GM19324 (cell line): ENCODE data around the gene PITPNB.

Source experiments
- ATAC-seq: cut with Tn5 transposase; IDR thresholded peaks from one replicate; pipeline ENCODE4 v1.9.1; 2021; ENCODE audit warnings: mild to moderate bottlenecking, moderate library complexity; ENCODE audit not compliant: unreplicated experiment, low FRiP score

The PITPNB gene

DNA sequence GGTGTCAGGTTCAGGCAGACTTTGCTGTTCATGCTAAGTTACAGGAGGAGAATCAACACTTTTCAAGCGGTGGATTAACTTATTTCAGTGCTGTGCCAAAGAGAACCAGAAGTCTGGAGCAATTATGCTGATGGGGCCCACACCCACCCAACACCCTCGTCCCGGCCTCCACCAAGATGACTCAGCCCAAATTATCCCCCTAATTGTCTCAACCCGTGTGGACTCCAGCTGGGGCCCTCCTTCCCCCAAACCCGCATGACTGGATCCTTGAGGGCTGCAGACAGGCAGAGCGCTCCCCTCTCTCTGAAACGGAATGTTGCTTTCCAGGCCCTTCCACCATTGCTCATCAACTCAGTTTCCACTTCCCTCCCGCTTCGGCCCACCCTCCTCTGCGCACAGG, 82.9 kb downstream of the PITPNB start:
- no peak for ATAC-seq

DNA sequence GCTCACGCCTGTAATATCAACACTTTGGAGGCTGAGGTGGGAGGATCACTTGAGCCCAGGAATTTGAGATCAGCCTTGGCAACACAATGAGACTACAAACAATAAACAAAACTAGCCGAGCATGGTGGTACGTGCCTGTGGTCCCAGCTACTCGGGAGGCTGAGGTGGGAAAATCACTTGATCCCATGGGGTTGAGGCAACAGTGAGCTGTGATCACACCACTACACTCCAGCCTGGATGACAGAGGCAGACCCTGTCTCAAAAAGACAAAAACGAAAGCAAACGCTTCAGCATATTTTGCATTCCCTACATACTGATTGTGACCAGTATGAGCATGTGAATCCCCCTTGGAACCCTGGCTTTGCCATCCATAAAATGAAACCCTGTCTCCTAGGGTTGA, 83.6 kb downstream of the PITPNB start:
- ATAC-seq, result no peak

GRCh38 chr22:27834364-27835185, 84.5 kb downstream of the PITPNB start:
- ATAC-seq, result no peak

DNA sequence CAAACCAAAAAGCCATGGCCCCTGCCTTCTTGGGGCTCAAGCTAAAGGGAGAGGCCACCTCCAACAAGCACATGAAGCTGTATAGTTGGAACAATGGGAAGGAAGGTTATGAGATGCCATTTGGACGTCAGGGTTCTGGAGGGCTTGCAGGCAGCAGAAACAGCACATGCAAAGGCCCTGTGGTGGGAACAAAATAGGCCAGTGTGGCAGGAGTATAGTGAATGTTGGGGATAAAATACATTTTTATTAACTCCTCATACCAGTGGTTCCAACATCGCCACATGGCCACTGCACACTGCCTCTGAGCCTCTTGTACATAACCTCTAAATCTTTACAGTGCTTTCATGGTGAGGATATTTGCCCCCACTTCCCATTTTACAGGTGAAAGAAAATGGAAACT, 85.3 kb downstream of the PITPNB start:
- no peak for ATAC-seq

DNA sequence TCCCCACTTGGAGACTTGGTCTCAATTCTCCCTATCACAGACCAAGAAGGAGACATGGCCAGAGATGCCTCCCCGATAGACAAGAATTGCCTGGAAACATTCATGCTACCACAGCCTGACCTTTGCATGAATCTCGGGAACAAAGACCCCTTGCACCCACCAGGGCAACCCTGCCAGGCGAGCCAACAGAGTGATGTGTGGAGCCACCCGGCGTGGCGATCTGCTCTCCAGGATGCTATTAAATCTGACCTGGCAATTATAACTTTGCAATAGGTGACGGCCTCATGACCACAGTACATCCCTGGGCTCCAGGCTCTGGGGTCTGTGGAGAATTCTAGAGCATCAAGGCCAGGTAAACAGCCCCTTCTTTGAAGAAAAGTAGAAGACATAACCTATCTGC, 86.5 kb downstream of the PITPNB start:
- ATAC-seq, result no peak

- no peak for ATAC-seq
These were observed 89.4 kb downstream of the PITPNB start for GRCh38 chr22:27829620-27830019.

DNA sequence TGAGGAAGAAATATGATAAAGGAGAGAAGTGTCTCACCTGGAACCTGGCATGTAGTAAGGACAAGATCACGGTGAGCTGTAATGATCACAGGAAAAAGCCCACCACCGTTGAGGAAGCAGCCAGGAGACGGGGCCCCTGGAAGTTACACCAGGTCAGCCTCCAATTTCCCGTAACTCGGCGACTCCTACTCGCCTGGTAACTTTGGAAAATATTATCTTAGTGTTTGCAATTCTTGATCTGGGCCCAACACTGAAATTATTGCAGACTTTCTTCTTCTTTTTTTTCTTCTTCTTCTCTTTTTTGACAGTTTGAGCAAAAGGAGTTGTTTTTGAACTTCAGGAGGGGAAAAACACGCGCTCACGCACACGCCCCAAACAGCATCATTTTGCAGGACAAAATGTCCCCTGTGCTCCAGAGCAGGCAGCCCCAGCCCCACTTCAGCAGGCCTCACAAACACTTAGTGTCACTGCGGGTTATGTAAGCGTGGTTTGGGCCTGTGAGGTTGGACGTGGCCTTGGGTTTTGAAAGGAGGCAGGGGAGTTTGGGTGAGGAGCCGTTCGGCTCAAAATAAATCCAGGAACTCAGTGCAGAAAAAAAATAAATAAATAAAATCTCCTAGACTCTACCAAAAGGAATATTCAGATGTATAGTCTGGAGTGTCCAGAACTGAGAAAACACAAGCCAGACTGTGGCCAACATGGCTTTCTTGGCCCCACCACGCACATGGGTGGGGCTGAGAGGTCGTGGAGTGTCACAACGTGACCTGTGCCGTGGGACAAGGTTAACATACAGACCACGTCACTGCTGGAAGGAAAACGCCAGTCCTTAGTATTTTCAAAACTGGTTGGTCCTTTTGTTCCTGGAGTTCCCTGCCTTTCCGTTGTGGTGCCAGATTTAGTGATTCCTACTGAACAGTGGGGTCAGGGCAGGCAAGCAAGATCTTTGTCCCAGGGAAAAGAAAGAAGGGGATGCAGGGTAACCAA, 91.2 kb downstream of the PITPNB start:
- no peak for ATAC-seq

- no peak for ATAC-seq
These were observed 93.9 kb downstream of the PITPNB start for GRCh38 chr22:27825174-27825573.

DNA sequence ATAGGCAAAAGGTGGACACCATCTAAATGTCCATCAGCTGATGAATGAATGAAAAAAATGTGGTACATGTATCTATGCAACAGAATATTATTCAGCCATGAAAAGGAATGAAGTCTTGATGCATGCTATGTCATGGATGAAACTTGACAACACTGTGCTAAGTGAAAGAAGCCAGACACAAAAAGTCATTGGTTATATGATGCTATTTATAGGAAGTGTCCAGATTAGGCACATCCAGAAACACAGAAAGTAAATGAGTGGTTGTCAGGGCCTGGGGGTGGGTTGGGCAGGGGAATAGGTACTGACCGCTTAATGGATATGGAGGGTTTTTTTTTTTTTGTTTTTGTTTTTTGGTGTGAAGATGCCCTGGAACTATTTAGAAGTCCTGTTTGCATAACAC, 95.8 kb downstream of the PITPNB start:
- ATAC-seq, result no peak

DNA sequence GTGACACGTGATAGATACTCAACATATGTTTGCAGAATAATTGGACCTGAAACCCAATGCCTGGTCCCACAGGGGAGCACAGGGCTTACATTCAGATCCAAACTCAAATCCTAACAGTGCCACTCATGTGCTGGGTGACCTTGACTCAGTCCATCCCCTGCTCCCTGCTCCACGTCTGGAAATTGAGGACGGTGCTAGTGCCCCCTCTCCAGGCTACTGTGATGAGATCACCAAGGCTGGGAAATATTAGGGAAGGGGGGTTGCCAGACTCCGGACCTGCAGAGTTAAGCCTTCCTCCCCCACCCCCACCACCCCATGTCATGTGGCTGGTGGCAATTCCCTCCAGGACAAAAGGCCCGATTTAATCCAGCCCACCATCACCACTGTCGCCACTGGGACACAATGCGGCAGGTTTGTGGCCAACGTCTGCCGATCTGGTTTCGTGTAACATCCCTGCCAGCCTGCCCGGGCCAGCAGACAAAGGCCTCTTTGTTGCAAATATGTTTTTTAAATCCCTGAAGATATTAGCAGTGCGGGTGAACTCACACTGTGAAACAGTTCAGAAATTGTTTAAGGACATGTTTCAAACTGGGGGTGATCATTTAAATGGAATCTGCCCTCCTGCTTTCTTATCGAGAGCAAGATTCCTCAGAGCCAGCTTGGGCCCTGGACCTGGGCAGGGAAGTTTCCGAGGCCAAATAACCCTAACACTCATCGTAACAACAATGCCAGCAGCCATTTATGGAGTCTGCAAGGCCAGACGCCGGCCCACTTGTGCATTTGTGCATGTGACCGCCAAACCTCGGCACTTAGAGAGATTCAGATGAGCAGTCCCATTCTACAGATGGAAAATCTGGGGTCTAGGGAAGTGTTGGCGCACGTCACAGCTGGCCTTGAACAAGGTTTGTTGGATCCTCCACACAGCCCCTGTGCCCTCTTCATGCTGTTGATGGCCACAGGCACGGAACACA, 97.9 kb downstream of the PITPNB start:
- no peak for ATAC-seq

GRCh38 chr22:27816552-27816951, 102.5 kb downstream of the PITPNB start:
- no peak for ATAC-seq

DNA sequence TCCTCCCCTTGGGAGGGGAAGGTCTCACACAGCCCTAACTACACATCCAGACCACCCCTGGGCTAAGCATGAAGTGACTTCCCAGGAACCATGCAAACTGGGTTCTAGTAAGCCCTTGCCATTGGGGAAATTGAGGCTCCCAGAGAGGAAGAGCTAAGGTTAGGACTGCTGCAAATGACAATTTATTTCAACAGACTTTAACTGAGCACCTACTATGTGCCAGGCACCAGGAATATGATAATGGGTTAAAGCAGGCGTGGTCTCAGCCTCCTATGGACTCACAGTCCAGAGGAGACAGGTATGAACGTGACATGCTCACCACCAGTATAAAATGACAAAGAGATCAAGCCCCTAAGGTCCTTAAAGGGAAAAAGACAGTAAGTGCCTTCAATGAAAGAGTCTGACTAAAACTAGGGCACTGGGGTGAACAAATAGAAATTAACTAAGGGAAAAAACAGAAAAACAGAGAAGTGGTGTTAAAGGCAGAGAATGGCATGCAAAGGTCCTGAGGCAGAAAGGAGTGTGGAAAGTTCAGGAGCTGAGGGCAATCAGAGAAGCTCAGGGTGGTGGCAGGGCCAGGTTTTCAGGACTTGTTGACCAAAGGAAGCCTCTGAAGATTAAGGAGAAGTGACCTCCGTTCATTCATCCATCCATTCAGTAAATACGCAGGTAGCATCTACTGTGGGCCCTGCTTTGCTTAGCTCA, 103.1 kb downstream of the PITPNB start:
- no peak for ATAC-seq

- no peak for ATAC-seq
These were observed 104.1 kb downstream of the PITPNB start for GRCh38 chr22:27814993-27815392.

GRCh38 chr22:27811778-27812177, 107.3 kb downstream of the PITPNB start:
- no peak for ATAC-seq

GRCh38 chr22:27810609-27811151, 108.4 kb downstream of the PITPNB start:
- no peak for ATAC-seq

GRCh38 chr22:27809700-27810608, 109.1 kb downstream of the PITPNB start:
- no peak for ATAC-seq

DNA sequence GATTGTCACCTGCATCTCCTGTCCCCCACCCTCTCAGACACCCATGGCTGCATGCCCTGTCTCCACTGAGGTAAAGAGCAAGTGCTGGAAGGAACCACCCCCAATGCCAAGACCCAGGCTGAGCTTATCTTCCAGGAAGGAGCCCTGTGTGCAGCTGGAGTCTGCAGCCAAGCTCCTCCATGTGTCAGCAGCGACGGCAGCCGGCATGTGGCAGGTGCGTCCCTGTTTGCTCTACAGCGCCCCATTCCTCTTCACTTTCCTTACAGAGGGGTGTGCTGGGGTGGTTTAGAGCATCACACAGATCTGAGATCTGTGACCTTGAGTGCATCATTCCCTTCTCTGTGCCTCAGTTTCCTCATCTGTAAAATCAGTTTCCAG, 109.8 kb downstream of the PITPNB start:
- no peak for ATAC-seq

GRCh38 chr22:27808451-27809225, 110.4 kb downstream of the PITPNB start:
- ATAC-seq, result no peak
